Measurements from ENCODE around the gene PAEP.

The PAEP gene

DNA sequence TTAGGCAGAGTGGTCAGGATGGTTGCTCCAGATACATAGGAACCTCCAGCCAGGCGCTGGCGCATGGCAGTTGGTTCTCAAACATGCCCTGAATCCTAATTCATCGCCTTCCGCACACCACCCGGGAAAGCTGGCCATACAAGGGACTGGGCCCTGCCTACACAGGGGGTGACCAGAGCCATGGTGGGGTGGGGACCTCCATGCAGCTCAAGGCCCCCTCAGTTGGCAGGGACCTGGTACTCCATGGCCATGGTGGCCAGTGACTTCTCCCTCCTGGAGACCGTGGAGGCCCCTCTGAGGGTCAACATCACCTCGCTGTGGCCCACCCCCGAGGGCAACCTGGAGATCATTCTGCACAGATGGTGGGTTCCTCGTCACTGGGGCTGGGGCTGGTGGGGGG lies 26.8 kb downstream of the PAEP start:
- Histone ChIP-seq H3K4me3 (ENCODE audit: insufficient read length, low read depth) (no peak overlapping the region), H3K36me3 (ENCODE audit: insufficient read depth, insufficient read length, low read length) (no peaks in the 10 kb centered on the region), H3K27me3 (ENCODE audit: insufficient read depth, insufficient read length) (no peaks in the 10 kb centered on the region), H3K9ac (ENCODE audit: insufficient read length, low read depth) (no peak overlapping the region), H3K9me3 (ENCODE audit: insufficient read depth, low read length) (no peaks in the 10 kb centered on the region), H3K4me1 (ENCODE audit: insufficient read depth, insufficient read length) (peaks cover 5% of the 10 kb centered on the region)
- TF ChIP-seq YY1 (IDR thresholded peaks at IDR 0.05; ENCODE audit: insufficient read depth, insufficient read length) (no peak), SUZ12 (IDR thresholded peaks at IDR 0.05; ENCODE audit: extremely low read depth, insufficient read depth, insufficient read length) (no peak), ZNF274 (IDR thresholded peaks at IDR 0.05; ENCODE audit: low read depth, low read length) (no peak)
- no peak for DNase-seq (ENCODE audit: low read depth, low spot score)

DNA sequence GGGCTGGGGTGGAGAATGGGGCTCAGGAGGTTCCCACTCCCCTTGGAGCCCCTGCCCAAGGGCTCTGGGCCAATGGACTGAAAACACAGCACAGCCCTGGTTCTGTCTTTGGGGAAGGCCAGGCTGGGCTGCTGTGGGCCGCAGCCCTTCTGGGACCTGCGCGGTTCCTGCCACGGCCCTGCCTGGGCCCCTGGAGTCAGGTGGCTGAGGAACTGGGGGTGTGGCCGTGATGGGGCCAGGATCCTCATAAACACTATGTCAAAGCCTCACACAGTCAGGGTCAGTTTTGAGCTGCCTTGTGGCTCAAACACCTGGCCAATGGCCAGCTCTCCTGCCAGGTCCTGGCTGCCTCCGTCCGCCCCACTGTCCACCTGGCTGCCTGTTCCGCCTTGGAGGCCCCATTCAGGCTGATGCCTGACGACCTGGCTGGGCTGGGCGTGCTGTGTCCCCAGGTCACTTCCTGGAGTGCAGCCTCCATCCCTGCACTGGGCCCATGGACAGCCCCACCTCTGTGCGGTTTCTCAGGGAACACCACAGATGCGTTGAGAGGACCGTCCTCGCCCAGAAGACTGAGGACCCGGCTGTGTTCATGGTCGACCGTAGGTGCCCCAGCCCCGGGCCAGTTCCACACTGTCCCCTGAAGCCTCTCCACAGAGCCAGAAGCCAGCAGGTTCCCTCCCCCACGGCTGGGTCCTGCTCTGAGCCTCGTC lies 27.5 kb downstream of the PAEP start:
- no peak for TF ChIP-seq YY1 (IDR thresholded peaks at IDR 0.05; ENCODE audit: insufficient read depth, insufficient read length)
- H3K9me3 ChIP-seq (ENCODE audit: insufficient read depth, low read length), result no peaks in the 10 kb centered on the region
- no peaks in the 10 kb centered on the region for H3K27me3 ChIP-seq (ENCODE audit: insufficient read depth, insufficient read length)
- H3K4me3 ChIP-seq (ENCODE audit: insufficient read length, low read depth), result no peak overlapping the region
- DNase-seq (ENCODE audit: low read depth, low spot score), result no peak
- no peaks in the 10 kb centered on the region for H3K36me3 ChIP-seq (ENCODE audit: insufficient read depth, insufficient read length, low read length)
- H3K4me1 ChIP-seq (ENCODE audit: insufficient read depth, insufficient read length), result peaks cover 5% of the 10 kb centered on the region
- no peak overlapping the region for H3K9ac ChIP-seq (ENCODE audit: insufficient read length, low read depth)

DNA sequence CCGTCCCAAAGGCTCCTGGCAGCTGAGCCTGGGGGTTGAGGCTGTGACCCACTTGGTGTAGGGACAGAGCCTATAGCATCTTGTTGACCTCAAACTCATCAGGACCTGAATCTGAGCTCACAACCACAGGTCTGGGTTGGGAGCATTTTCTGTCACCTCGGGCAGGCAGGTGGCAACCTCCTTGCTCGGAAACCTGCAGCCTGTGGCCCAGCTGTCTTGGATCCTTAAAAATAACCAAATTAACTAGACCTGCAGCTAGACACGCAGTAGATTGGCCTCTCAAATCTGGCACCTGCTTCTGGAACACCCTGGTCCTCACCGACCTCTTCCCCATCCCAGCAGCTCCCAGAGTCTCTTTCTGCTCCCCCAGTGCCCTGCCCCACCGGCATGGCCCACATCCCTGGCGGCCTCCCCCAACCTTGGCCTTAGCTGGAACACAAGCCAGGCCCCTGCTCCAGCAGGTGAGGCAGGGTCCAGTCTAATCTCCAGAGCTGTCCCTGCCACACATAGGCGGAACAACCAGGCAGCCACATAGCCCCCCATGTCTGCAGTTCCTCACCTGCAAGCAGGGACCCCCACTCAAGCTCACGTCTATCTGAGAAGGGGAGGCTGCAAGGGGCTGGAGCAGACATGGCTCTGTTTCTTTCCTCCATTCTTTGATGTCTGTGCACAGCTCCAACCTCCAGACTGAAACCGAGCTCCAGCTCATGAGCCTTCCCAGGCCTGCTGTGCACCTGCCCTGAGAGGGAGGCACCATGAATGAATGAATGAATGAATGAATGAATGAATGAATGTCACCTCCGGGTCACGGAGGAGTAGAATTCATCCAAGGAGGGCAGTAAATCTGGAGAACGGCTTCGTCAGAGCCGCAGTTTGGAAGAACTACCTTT lies 28.3 kb downstream of the PAEP start:
- TF ChIP-seq YY1 (IDR thresholded peaks at IDR 0.05; ENCODE audit: insufficient read depth, insufficient read length) (no peak), SUZ12 (IDR thresholded peaks at IDR 0.05; ENCODE audit: extremely low read depth, insufficient read depth, insufficient read length) (no peak), ZNF274 (IDR thresholded peaks at IDR 0.05; ENCODE audit: low read depth, low read length) (no peak)
- no peaks in the 10 kb centered on the region for H3K27me3 ChIP-seq (ENCODE audit: insufficient read depth, insufficient read length)

DNA sequence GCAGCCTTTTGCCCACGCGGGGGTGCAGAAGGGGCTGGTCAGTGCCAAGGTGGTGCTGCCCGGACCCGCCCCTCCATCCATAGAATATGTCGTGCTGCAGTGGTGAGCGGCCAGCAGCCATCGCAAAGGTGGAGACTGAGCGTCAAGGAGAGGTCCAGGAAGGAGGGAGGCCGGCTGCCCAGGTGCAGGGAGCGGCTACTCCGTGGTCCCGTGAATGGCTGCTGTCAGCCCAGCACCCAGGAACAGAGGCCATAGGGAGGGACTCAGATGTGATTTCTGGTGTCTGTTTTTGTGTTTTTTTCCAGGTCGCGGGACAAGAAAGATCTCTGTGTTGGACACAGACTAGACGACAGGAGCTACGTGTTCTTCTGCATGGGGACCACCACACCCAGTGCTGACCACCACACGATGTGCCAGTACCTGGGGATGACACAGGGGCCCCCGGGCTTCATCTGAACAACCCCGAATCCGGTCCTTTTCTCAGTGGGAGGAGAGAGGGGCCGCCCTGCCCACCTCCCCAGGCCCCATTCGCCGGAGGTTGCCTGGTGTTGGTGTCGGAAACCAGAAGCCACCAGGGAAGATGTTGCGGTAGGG lies 29.0 kb downstream of the PAEP start:
- H3K9ac ChIP-seq (ENCODE audit: insufficient read length, low read depth), result no peak overlapping the region
- DNase-seq (ENCODE audit: low read depth, low spot score), result no peak
- H3K4me1 ChIP-seq (ENCODE audit: insufficient read depth, insufficient read length), result peaks cover 5% of the 10 kb centered on the region
- H3K27me3 ChIP-seq (ENCODE audit: insufficient read depth, insufficient read length), result no peaks in the 10 kb centered on the region
- no peak overlapping the region for H3K4me3 ChIP-seq (ENCODE audit: insufficient read length, low read depth)
- no peaks in the 10 kb centered on the region for H3K36me3 ChIP-seq (ENCODE audit: insufficient read depth, insufficient read length, low read length)
- H3K9me3 ChIP-seq (ENCODE audit: insufficient read depth, low read length), result peaks cover 4% of the 10 kb centered on the region; the same call in 1 of the 2 replicates
- TF ChIP-seq ZNF274 (IDR thresholded peaks at IDR 0.05; ENCODE audit: low read depth, low read length), result no peak
- TF ChIP-seq YY1 (IDR thresholded peaks at IDR 0.05; ENCODE audit: insufficient read depth, insufficient read length), result no peak
- TF ChIP-seq SUZ12 (IDR thresholded peaks at IDR 0.05; ENCODE audit: extremely low read depth, insufficient read depth, insufficient read length), result no peak

More for the DNA sequence above, 28.3 kb downstream of the PAEP start:
- DNase-seq (ENCODE audit: low read depth, low spot score), result no peak
- Histone ChIP-seq H3K4me3 (ENCODE audit: insufficient read length, low read depth) (no peak overlapping the region), H3K4me1 (ENCODE audit: insufficient read depth, insufficient read length) (peaks cover 5% of the 10 kb centered on the region), H3K9me3 (ENCODE audit: insufficient read depth, low read length) (no peaks in the 10 kb centered on the region; the same call in 1 of the 2 replicates), H3K36me3 (ENCODE audit: insufficient read depth, insufficient read length, low read length) (no peaks in the 10 kb centered on the region), H3K9ac (ENCODE audit: insufficient read length, low read depth) (no peak overlapping the region)

DNA sequence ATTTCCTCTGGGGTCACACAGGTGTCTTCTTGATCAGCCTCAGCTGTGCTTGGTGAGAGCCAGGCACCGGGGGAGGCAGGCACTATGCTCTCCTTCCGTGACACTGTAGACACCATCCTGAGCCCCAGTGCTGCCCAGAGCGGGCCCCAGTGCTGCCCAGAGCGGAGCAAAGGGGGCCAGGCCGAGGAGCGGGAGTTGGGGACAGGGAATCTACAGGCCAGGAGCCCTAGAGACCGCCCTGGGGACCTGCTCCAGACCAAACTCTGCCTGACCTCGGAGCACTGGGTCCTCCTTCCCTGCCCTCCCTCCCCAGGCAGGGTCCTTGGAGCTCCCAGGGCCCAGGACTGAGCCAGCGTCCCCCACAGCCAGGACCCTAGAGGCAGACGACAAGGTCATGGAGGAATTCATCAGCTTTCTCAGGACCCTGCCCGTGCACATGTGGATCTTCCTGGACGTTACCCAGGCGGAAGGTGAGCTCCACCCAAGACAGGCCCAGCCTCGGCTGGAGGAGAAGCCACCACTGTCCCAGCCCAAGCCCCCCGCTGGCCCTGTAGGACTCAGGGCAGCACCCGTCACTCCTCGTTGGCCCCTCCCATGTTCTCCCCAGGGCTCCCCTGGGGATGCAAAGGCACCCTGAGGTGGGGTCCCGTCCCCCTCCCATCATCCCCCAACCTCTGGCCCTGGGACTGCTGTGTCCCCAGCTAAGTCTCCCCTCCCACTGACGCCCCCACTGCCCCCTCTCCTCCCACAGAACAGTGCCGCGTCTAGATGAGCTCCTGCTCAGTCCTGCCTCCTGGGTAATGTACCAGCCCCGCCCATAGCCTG lies 30.2 kb downstream of the PAEP start:
- no peak for DNase-seq (ENCODE audit: low read depth, low spot score)
- Histone ChIP-seq H3K9ac (ENCODE audit: insufficient read length, low read depth) (no peak overlapping the region), H3K4me3 (ENCODE audit: insufficient read length, low read depth) (no peak overlapping the region), H3K36me3 (ENCODE audit: insufficient read depth, insufficient read length, low read length) (no peaks in the 10 kb centered on the region), H3K4me1 (ENCODE audit: insufficient read depth, insufficient read length) (peaks cover 5% of the 10 kb centered on the region), H3K9me3 (ENCODE audit: insufficient read depth, low read length) (peaks cover 9% of the 10 kb centered on the region), H3K27me3 (ENCODE audit: insufficient read depth, insufficient read length) (no peaks in the 10 kb centered on the region)
- TF ChIP-seq YY1 (IDR thresholded peaks at IDR 0.05; ENCODE audit: insufficient read depth, insufficient read length), result no peak
- no peak for TF ChIP-seq SUZ12 (IDR thresholded peaks at IDR 0.05; ENCODE audit: extremely low read depth, insufficient read depth, insufficient read length)
- TF ChIP-seq ZNF274 (IDR thresholded peaks at IDR 0.05; ENCODE audit: low read depth, low read length), result no peak

DNA sequence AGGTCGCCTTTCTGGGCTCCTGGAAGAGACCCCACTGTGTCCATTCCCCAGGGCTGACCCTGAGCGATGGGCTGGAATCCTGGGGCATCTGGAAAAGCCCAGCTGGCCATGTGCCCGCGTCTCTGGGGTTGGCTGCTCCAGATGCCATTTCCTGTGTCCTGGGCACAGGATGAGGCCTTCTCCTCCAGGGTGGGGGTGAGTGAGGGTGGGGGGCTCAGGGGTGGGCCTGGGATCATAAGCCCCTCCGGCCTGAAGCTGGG lies 30.7 kb downstream of the PAEP start:
- no peak for DNase-seq (ENCODE audit: low read depth, low spot score)
- TF ChIP-seq ZNF274 (IDR thresholded peaks at IDR 0.05; ENCODE audit: low read depth, low read length) (no peak), YY1 (IDR thresholded peaks at IDR 0.05; ENCODE audit: insufficient read depth, insufficient read length) (no peak), SUZ12 (IDR thresholded peaks at IDR 0.05; ENCODE audit: extremely low read depth, insufficient read depth, insufficient read length) (no peak)
- H3K4me1 ChIP-seq (ENCODE audit: insufficient read depth, insufficient read length), result peaks cover 5% of the 10 kb centered on the region
- no peaks in the 10 kb centered on the region for H3K27me3 ChIP-seq (ENCODE audit: insufficient read depth, insufficient read length)
- no peaks in the 10 kb centered on the region for H3K36me3 ChIP-seq (ENCODE audit: insufficient read depth, insufficient read length, low read length)
- peaks cover 13% of the 10 kb centered on the region for H3K9me3 ChIP-seq (ENCODE audit: insufficient read depth, low read length)
- H3K4me3 ChIP-seq (ENCODE audit: insufficient read length, low read depth), result no peak overlapping the region
- H3K9ac ChIP-seq (ENCODE audit: insufficient read length, low read depth), result no peak overlapping the region
